HTR-8/SVneo (cell line): ENCODE data around the gene LZTS2.

Source experiments
- DNase-seq: peaks from one replicate; pipeline ENCODE4 v3.0.0; 2011; ENCODE audit warnings: low spot score, mixed read lengths; ENCODE audit not compliant: insufficient read length
- FAIRE-seq: peaks from 2 replicates; lab custom pipeline; 2011; peaks lifted over from hg19 to GRCh38; lab: Jason Lieb, UNC

LZTS2 gene

DNA sequence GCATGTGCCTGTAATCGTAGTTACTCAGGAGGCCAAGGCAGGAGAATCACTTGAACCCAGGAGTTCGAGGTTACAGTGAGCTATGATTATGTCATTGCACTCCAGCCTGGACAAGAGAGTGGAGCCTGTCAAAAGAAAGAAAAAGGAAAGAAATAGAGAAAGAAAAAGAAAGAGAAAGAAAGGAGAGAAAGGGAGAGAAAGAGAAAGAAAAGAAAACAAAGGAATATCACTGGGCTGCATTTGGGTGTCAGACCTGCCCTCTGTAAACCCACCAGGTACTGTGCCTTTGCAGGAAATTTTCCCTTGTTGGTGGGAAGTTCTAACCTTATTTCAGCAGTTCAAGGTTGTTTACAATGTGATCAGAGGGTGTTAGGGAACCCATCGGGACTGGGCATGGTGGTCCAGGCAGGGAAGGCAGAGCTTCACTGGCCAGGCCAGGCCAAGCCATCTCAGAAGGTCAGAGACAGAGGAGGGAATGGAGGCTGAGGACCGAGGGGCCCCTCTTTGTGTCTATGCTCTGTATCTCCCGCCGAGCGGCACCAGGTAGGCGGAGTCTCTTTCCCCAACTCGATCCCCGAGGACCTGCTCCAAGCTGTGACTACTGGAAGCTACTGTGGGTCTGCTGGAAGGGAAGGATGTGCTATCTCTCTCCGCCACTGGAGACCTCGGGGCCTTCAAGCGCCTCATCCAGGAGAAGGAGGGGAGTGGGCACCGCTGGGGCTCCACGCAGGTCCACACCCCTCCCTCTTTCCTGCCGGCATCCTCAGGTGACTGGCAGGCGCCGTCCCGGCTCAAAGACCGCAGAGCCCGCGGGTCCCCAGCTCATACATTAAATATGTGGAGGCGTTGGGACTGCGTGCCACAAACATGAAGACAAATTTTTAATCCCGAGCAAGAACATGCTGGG is 47.0 kb downstream of the LZTS2 start:
- no peak for FAIRE-seq
- DNase-seq, result no peak

DNA sequence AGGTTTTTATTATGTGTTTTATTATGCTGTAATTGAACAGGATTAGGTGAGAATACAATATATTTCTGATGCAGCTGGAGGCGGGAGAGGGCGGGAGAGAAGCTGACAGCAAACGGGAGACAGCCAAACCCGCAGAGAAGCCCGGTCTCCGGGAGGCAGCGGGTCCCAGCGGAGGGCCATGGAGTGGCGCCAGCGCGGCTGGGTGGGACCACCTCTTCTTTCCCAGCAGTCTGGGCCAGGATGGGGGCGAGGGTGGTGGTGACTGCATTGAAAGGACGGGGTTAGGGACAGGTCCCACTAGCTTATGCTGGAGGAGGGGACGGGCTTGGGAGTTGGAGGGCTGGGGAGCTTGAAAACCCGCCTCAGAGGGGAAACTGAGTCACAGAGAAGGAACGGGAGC is 47.7 kb downstream of the LZTS2 start:
- FAIRE-seq, result no peak

DNA sequence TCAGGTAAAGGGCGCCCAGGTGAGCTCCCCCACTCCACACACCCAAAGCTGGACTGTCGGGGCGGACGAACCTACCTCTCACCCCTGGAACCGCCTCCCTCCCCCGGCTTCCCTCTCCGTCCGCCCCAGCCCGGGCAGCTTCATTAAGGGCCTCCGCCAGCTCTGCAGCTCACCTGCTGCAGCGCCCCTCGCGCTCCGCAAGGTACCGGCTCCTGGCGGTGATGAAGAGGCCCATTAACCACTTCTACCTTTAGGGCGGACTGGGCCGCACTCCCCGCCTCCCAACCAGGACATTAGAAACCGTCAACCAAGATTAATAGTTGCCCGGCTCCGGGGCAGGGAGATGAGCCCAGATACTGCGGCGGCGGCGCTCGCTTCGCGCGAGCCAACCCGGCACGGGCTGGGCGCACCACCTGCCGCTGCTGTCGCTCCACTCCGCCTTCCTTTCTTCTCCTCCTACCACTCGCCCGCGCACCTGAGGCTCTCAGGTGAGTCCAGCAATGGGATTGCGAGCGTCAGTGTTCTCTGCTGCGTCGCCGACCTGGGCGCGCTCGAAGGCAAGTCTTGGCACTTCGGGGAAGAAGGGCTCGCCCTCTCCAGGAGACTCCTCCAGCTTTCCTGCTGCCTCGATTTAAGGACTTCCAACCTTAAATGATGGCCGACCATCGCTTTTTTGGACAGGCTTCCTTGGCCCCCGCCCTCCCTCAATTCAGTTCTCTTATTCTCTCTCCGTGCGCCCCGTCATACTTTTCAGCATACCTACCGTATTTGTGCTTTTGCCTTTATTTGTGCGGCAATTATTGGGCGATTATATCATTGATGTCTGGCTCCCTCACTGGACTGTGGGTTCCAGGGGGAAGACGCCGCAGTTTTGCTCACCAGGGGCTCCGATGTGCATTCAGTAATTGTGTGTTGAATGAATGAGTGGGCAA is 48.6 kb downstream of the LZTS2 start:
- DNase-seq, result no peak

More for the DNA sequence above, 47.7 kb downstream of the LZTS2 start:
- DNase-seq, result no peak

DNA sequence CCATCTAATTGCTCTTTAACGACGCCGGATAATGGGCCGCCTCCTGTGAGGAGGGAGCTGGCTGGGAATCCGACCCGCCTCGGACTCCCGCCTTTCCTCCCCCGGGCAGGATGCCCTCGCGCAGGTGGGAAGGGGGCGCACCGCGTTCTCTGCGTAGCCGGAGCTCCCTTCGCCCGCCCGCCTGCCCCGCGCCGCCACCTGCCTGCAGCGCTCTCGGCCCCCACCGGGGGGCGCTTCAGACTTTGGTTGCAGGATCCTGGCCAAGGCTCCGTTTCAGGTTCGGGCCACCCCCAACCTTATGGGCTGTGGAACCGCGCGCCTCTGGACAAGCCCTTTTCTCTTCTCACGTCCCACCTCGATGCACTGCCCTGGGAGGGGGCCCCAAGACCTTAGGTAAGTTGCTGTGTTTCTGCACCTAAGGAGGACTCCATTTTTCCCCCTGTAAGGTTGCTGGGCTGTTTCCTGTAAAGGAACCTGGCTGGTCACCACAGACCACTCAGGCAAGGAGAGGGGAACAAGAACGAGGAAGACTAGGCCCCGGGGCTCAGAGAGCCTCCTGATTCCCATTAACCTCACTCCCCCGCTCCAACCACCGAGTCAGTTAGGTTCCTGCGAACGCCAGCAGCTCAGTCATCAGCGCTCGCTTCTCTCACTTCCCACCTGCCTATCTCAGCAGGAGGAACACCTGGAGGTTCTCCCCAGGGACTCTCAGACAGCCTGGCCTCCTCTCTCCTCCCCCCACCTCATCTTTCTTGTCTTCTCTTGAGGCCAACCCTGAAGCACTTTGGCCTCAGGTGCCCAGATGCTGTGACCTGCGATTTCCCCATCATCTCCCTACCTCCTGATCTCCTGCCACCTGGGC is 50.8 kb downstream of the LZTS2 start:
- FAIRE-seq (peak; percentile 76), DNase-seq (peak; percentile 55)

More for the DNA sequence above, 48.6 kb downstream of the LZTS2 start:
- FAIRE-seq, result no peak

DNA sequence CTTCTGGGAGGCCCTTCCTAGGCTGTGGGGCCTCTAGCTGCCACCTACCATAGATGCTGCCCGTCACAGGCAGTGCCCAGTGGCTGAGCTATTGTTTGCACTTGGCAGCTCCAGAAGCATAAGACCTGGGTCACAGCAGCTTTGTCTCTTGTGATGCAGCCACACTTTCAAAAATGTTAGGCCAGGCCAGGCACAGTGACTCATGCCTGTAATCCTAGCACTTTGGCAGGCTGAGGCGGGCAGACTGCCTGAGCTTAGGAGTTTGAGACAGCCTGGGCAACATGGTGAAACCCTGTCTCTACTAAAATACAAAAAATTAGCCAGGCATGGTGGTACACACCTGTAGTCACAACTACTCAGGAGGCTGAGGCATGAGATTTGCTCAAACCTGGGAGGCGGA is 52.7 kb downstream of the LZTS2 start:
- DNase-seq, result no peak
- peak; percentile 82 for FAIRE-seq

DNA sequence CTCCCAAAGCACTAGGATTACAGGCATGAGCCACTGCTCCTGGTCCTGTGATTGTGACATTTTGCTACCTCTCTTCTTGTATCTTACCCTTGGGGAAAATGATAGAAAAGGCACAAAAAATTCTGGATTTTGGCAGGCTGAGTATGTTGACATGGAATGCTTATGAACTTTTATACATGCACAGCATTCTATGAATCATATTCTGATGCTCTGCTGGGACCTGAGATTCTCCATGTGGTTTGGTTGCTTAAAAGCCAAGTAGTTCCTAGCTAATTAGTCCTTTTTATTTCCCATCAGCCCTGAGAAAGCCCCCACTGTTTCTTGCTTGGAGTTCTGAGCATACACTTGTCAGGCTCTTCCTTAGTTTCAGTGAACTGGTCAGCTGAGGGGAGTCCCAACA is 53.9 kb downstream of the LZTS2 start:
- DNase-seq (no peak), FAIRE-seq (no peak)

DNA sequence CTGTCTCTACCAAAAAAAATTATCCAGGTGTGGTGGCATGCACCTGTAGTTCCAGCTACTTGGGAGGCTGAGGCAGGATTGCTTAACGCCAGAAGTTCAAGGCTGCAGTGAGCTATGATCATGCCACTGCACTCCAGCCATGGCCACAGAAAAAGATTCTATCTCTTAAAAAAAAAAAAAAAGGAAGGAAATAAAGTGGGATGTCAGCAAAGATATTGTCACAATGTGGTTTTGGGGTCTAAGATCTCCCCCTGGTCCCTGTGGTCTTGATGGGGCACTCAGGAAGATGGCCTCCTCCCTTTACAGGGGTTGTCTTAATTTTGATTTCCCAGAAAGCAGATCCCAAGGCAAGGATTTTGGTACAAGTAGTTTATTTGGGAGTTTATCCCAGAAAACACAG is 54.7 kb downstream of the LZTS2 start:
- no peak for FAIRE-seq
- DNase-seq, result no peak

DNA sequence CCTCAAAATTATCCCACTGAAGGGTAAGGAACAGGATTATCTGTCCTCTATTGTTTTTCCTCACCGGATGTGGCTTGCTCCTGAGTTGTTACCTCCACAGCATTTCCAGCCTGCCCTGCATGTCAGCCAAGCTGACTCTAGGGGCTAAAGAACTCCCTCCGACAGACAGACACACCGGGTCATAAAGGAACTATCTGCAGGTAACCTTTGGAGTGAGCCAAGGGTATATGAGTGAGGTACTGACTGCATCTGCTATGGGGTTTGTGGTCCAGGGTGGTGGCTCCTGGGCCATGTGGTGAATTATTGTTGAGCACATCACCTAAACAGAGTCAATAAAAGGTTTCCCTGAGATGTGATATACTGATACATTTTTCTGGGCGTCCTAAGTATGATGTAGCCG is 55.3 kb downstream of the LZTS2 start:
- DNase-seq (no peak), FAIRE-seq (no peak)

DNA sequence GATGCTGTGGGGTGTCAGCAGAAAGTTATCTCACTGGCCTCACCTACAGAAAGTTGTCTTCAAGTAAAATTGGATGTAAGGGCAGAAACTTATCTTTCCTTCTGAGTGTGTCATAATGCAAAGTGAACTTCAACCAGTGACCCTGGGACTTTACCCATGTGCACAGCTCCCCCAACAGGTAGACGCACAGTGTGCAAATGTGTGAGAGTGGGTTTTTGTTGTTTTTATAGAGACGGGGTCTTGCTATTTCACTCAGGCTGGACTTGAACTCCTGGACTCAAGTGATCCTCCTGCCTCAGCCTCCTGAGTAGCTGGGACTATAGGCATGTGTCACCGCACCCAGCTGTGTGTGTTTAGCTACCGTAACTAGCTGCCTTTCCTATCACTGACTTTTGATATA is 55.8 kb downstream of the LZTS2 start:
- DNase-seq (no peak), FAIRE-seq (no peak)

DNA sequence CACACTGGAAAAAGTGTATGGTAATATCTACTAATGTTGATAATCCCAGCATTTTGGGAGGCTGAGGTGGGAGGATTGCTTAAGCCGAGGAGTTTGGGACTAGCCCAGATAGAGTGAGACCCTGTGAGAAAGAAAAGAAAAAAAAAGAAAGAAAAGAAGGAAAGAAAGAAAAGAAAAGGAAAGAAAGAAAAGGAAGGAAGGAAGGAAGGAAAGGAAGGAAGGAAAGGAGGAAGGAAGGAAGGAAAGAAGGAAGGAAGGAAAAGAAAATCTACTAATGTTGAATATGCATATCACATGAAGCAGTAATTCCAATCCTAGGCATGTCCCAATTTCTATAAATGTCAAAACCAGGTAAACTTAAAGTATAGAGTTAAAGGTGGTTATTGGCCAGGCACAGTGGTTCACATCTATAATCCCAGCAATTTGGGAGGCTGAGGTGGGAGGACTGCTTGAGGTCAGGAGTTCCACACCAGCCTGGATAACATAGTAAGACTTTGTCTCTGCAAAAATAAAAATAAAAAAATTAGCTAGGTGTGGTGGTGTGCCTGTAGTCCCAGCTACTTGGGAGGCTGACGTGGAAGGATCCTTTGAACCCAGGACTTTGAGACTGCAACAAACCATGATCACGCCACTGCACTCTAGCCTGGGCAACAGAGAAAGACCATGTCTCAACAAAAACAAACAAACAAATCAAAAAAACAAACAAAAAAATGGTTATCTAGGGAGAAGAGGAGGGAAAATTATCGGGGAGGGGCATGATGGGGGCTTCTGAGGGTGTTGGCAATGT is 57.0 kb downstream of the LZTS2 start:
- DNase-seq (no peak), FAIRE-seq (no peak)
